Keratinocyte (primary cell): Measurements from ENCODE around the gene SCAPER. TPM values are rescaled to one million over a fixed set of nuclear protein-coding genes. Genes with fewer than 3 reads are reported as not detected.

Experiments
- DNase-seq: peaks from one replicate; pipeline ENCODE4 v3.0.0-alpha.2; 2011; ENCODE audit warnings: low read depth, missing footprints, low spot score
- FAIRE-seq: peaks from 2 replicates; lab custom pipeline; 2011; peaks lifted over from hg19 to GRCh38; lab: Jason Lieb, UNC
- H2AFZ ChIP-seq: 2 replicates; pipeline ENCODE4 v1.6.0; 2012; ENCODE audit warnings: low read length, control low read depth, inconsistent platforms; ENCODE audit not compliant: control insufficient read depth
- H3K27ac ChIP-seq: 2 replicates; pipeline ENCODE4 v1.5.1; 2011; ENCODE audit warnings: low read length; ENCODE audit not compliant: control insufficient read depth, insufficient read depth
- H3K27me3 ChIP-seq: 3 replicates; pipeline ENCODE4 v1.6.0; 2011; ENCODE audit warnings: low read length; ENCODE audit not compliant: control insufficient read depth, insufficient read depth; ENCODE audit errors: extremely low read depth
- H3K36me3 ChIP-seq, 2 experiments: 2 replicates in 1 of 2; 3 replicates in 1 of 2; pipeline ENCODE4 v1.5.1; 2011; ENCODE audit warnings: low read length in 2 of 2, mild to moderate bottlenecking in 1 of 2; ENCODE audit not compliant: control insufficient read depth in 2 of 2, insufficient read depth in 2 of 2; ENCODE audit errors: extremely low read depth in 1 of 2
- H3K4me1 ChIP-seq: 3 replicates; pipeline ENCODE4 v1.5.1; 2011; ENCODE audit warnings: low read length; ENCODE audit not compliant: control insufficient read depth, insufficient read depth; ENCODE audit errors: extremely low read depth
- H3K4me2 ChIP-seq: 3 replicates; pipeline ENCODE4 v1.6.0; 2011; ENCODE audit warnings: low read depth, low read length; ENCODE audit not compliant: control insufficient read depth, insufficient read depth; ENCODE audit errors: extremely low read depth
- H3K4me3 ChIP-seq, 3 experiments: fragments of 200-600 bp in 1 of 3; sonication (generic) in 1 of 3; 2 replicates in 2 of 3; 3 replicates in 1 of 3; pipeline ENCODE4 v1.5.1; 2011 to 2016; ENCODE audit warnings: low read length in 3 of 3, mild to moderate bottlenecking in 3 of 3, control low read depth in 2 of 3, inconsistent platforms in 1 of 3, low read depth in 1 of 3, mixed read lengths in 1 of 3, mixed run types in 1 of 3, moderate library complexity in 1 of 3; ENCODE audit not compliant: control insufficient read depth in 2 of 3, insufficient read depth in 2 of 3; ENCODE audit errors: extremely low read depth in 1 of 3
- H3K79me2 ChIP-seq: 2 replicates; pipeline ENCODE4 v1.6.0; 2012; ENCODE audit warnings: low read length; ENCODE audit not compliant: control insufficient read depth, insufficient read depth
- H3K9ac ChIP-seq: 3 replicates; pipeline ENCODE4 v1.6.0; 2011; ENCODE audit warnings: low read length; ENCODE audit not compliant: control insufficient read depth, insufficient read depth; ENCODE audit errors: extremely low read depth
- H3K9me1 ChIP-seq: 3 replicates; pipeline ENCODE4 v1.6.0; 2011; ENCODE audit warnings: low read length; ENCODE audit not compliant: control insufficient read depth, insufficient read depth; ENCODE audit errors: extremely low read depth
- H3K9me3 ChIP-seq: 2 replicates; pipeline ENCODE4 v1.5.1; 2012; ENCODE audit warnings: low read depth, low read length; ENCODE audit not compliant: control insufficient read depth
- H4K20me1 ChIP-seq: 3 replicates; pipeline ENCODE4 v1.6.0; 2011; ENCODE audit warnings: low read length; ENCODE audit not compliant: control insufficient read depth, insufficient read depth; ENCODE audit errors: extremely low read depth
- EZH2 ChIP-seq: IDR thresholded peaks from one replicate; pipeline ENCODE4 v1.6.1; 2012; ENCODE audit warnings: inconsistent platforms, mild to moderate bottlenecking, low read length, moderate library complexity
- dilution Hi-C: fragments of 300-500 bp; cut with MboI; formaldehyde crosslinking; loops from one replicate; pipeline ENCODE4 v1.7.0; 2020; ENCODE audit warnings: low sequenced_read_pairs; ENCODE audit not compliant: extremely low pct_ligation_motif_present
- polyA plus RNA-seq, 5 experiments: library from polyadenylated mRNA; depleted of rRNA in 3 of 5; stranded (reverse) in 3 of 5; stranded (forward) in 1 of 5; unstranded in 1 of 5; fragments of >200 nt; gene quantifications; 1 replicate in 1 of 5; 2 replicates in 3 of 5; 3 replicates in 1 of 5; pipeline versions ENCODE4 v1.2.1 to v1.2.3, GENCODE V29; 2011 to 2012; ENCODE audit warnings: missing spikeins in 2 of 5, low read depth in 1 of 5, low replicate concordance in 1 of 5
- TF ChIP-seq, protein P1 (sequence below), 3 experiments: IDR thresholded peaks in 1 of 3; conservative IDR thresholded peaks in 1 of 3; optimal IDR thresholded peaks in 1 of 3; 2 replicates in 2 of 3; 3 replicates in 1 of 3; pipeline versions ENCODE3 to v1.5.1; 2011; ENCODE audit warnings: low read length in 3 of 3, mild to moderate bottlenecking in 3 of 3, moderate library complexity in 2 of 3, control low read depth in 1 of 3, inconsistent platforms in 1 of 3; ENCODE audit not compliant: insufficient read depth in 2 of 3; ENCODE audit errors: extremely low read depth in 1 of 3

Gene SCAPER
- polyA plus RNA-seq, 1 donor (not counting 4 experiments of a cell fraction or from before 2014, with no cell fraction given), result 5.2 TPM

DNA sequence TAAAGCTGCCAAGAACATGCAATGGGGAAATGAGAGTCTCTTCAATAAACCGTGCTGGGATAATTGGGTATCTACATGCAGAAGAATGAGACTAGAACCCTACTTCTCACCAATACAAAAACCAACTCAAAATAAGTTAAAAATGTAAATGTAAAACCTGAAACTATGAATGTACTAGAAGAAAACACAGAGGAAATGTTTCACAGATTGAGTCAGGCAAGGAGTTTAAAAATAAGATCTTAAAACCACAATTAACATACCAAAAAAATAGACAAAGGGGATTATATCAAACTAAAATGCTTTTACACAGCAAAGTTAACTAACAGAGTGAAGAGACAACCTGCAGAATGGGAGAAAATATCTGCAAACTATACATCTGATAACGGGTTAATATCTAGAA is 478.2 kb downstream of the SCAPER start:
- FAIRE-seq (no peak), DNase-seq (no peak)
- Histone ChIP-seq H3K27ac (no peak overlapping the region), H3K9ac (no peak overlapping the region), H3K4me2 (no peak overlapping the region), H3K4me1 (no peaks in the 10 kb centered on the region), H3K9me3 (no peaks in the 10 kb centered on the region), H3K27me3 (no peaks in the 10 kb centered on the region), H3K36me3 (peaks cover 0 to 1% of the 10 kb centered on the region in 2 experiments), H4K20me1 (no peaks in the 10 kb centered on the region), H3K4me3 (no peak overlapping the region), H2AFZ (no peak overlapping the region), H3K9me1 (no peaks in the 10 kb centered on the region), H3K79me2 (no peaks in the 10 kb centered on the region)
- TF ChIP-seq EZH2, result no peak
- TF ChIP-seq, protein P1, sequence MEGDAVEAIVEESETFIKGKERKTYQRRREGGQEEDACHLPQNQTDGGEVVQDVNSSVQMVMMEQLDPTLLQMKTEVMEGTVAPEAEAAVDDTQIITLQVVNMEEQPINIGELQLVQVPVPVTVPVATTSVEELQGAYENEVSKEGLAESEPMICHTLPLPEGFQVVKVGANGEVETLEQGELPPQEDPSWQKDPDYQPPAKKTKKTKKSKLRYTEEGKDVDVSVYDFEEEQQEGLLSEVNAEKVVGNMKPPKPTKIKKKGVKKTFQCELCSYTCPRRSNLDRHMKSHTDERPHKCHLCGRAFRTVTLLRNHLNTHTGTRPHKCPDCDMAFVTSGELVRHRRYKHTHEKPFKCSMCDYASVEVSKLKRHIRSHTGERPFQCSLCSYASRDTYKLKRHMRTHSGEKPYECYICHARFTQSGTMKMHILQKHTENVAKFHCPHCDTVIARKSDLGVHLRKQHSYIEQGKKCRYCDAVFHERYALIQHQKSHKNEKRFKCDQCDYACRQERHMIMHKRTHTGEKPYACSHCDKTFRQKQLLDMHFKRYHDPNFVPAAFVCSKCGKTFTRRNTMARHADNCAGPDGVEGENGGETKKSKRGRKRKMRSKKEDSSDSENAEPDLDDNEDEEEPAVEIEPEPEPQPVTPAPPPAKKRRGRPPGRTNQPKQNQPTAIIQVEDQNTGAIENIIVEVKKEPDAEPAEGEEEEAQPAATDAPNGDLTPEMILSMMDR (optimal IDR thresholded peaks at IDR 0.05 in 1 of 3, IDR thresholded peaks at IDR 0.05 in 1 of 3, conservative IDR thresholded peaks at IDR 0.05 in 1 of 3; ENCODE audit: extremely low read depth in 1 of 3, insufficient read depth in 2 of 3, low read length in 3 of 3), result no peak
- dilution Hi-C loops, result no loop called here

DNA sequence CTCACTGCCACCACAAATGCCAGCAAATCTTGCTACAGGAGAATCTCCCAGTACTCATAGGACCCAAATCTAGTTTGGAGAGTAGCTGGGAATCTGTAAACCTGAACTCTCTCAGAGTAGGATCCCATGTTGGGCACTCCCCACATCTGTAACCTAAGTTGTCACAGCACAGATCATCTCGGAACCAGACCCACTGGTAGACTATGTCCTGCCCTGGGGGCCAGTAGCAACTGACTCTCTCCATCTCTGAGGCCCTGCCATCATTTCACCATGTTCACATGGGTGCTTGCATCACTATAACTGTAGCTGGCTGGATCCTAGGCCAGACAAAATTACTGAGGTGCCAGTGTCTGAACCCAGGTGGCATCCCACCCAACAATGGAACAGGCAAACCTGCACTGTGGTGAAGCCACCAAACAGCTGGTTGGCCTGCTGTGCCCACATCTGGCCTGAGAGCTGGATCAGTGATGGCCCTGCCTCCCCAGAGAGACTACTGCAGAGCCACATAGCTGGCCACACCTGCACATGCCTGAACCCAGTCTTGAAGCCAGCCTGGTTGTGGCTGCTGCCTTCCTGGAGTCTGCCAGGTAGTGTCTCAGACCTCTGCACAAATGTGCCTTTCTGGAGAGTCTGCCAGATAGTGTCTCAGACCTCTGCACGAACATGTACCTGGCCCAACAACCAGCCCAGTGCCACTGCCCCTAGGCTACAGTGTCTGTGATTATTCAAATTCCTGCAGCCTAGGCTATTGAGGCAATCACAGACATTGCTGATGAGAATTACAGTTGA is 486.6 kb downstream of the SCAPER start:
- FAIRE-seq (peak; percentile 92), DNase-seq (peak; percentile 9)
- Histone ChIP-seq H3K27ac (no peak overlapping the region), H3K9me3 (no peaks in the 10 kb centered on the region), H3K9ac (no peak overlapping the region), H3K4me1 (peaks cover 6% of the 10 kb centered on the region), H3K27me3 (no peaks in the 10 kb centered on the region), H3K4me3 (no peak overlapping the region), H3K36me3 (no peaks in the 10 kb centered on the region), H3K9me1 (no peaks in the 10 kb centered on the region), H2AFZ (no peak overlapping the region), H4K20me1 (no peaks in the 10 kb centered on the region), H3K4me2 (no peak overlapping the region), H3K79me2 (no peaks in the 10 kb centered on the region)
- TF ChIP-seq, protein P1 (optimal IDR thresholded peaks at IDR 0.05 in 1 of 3, IDR thresholded peaks at IDR 0.05 in 1 of 3, conservative IDR thresholded peaks at IDR 0.05 in 1 of 3; ENCODE audit: extremely low read depth in 1 of 3, insufficient read depth in 2 of 3, low read length in 3 of 3), result no peak
- no peak for TF ChIP-seq EZH2
- dilution Hi-C loops, result no loop called here
